OCI-LY7 (cell line): ENCODE data around the gene KXD1.

Experiments
- EZH2phosphoT487 ChIP-seq: fragments of 200-600 bp; sonication (generic); IDR thresholded peaks from 2 replicates; pipeline ENCODE4 v1.6.1; 2018; ENCODE audit warnings: low read depth, borderline replicate concordance, mild to moderate bottlenecking, mixed run types, antibody characterized with exemption, low read length, moderate library complexity, mixed read lengths
- TF ChIP-seq, protein P1 (sequence below): fragments of 200-600 bp; sonication (generic); conservative IDR thresholded peaks from 2 replicates; pipeline ENCODE4 v1.5.1; 2014; ENCODE audit warnings: mild to moderate bottlenecking, antibody characterized with exemption, low read length, moderate library complexity, mixed read lengths

DNA sequence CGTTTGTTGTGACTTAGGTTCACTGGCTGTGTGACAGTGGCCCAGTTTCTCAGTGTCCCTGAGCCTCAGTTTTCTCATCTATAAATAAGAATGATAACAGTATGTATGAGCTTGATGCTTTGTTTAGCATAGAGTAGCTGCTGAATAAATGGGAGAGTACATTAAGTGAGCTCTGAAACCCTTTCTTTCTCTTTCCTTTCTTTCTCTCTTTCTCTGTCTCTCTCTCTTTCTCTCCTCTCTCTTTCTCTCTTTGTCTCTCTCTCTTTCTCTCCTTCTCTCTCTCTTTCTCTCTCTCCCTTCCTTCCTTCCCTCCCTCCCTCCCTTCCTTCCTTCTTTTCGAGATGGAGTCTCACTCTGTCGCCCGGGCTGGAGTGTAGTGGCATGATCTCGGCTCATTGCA, 2.0 kb downstream of the KXD1 start:
- TF ChIP-seq, protein P1, sequence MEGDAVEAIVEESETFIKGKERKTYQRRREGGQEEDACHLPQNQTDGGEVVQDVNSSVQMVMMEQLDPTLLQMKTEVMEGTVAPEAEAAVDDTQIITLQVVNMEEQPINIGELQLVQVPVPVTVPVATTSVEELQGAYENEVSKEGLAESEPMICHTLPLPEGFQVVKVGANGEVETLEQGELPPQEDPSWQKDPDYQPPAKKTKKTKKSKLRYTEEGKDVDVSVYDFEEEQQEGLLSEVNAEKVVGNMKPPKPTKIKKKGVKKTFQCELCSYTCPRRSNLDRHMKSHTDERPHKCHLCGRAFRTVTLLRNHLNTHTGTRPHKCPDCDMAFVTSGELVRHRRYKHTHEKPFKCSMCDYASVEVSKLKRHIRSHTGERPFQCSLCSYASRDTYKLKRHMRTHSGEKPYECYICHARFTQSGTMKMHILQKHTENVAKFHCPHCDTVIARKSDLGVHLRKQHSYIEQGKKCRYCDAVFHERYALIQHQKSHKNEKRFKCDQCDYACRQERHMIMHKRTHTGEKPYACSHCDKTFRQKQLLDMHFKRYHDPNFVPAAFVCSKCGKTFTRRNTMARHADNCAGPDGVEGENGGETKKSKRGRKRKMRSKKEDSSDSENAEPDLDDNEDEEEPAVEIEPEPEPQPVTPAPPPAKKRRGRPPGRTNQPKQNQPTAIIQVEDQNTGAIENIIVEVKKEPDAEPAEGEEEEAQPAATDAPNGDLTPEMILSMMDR = no peak
- TF ChIP-seq EZH2phosphoT487 = no peak
